Lower lobe of right lung (tissue), 2 donors: ENCODE measurements around the gene CTTN. TPM values are rescaled to one million over a fixed set of nuclear protein-coding genes. Genes with fewer than 3 reads are reported as not detected.
A peak's percentile ranks its signal among the peaks of the same experiment; 100 is the strongest.

Experiments used
- ATAC-seq, 2 donors: fragments of 200-7000 bp; cut with Tn5 transposase; one replicate each; pipeline ENCODE4 v1.9.1; 2020 to 2022; ENCODE audit warnings: mild to moderate bottlenecking in 2 of 2, moderate library complexity in 2 of 2
- DNase-seq: peaks from one replicate; pipeline ENCODE4 v3.0.0-alpha.2; 2020
- H3K27ac ChIP-seq: fragments of 200-600 bp; one replicate; pipeline ENCODE4 v1.8.0; 2022
- H3K27me3 ChIP-seq: fragments of 200-600 bp; one replicate; pipeline ENCODE4 v1.8.0; 2022; ENCODE audit warnings: low read depth
- H3K36me3 ChIP-seq: fragments of 200-600 bp; one replicate; pipeline ENCODE4 v1.8.0; 2022; ENCODE audit warnings: mild to moderate bottlenecking
- H3K4me1 ChIP-seq: fragments of 200-600 bp; one replicate; pipeline ENCODE4 v1.8.0; 2022
- H3K4me3 ChIP-seq: fragments of 200-600 bp; one replicate; pipeline ENCODE4 v1.8.0; 2022; ENCODE audit warnings: mild to moderate bottlenecking
- H3K9me3 ChIP-seq: fragments of 200-600 bp; one replicate; pipeline ENCODE4 v1.8.0; 2022
- intact Hi-C: fragments of 100-400 bp; cut with DNase I; formaldehyde crosslinking; loops from one replicate; pipeline ENCODE4 v1.11.0; 2022
- total RNA-seq: library from RNA; stranded (reverse); fragmentation: NEBNext Ultra II Directional; extraction: Animal tissue kit (Norgen Biotek cat#: 25700); gene quantifications from one replicate; pipeline ENCODE4 v1.2.1, GENCODE V29; 2021
- TF ChIP-seq, protein P1 (sequence below): fragments of 200-600 bp; IDR thresholded peaks from one replicate; pipeline ENCODE4 v1.8.0; 2022; ENCODE audit warnings: antibody characterized with exemption, mild to moderate bottlenecking
- donor health status: DM: no; HTN: yes; CAD: no; lungs with severe emphysema.

CTTN gene
- total RNA-seq, 1 donor from 2014 or later: 145 TPM

DNA sequence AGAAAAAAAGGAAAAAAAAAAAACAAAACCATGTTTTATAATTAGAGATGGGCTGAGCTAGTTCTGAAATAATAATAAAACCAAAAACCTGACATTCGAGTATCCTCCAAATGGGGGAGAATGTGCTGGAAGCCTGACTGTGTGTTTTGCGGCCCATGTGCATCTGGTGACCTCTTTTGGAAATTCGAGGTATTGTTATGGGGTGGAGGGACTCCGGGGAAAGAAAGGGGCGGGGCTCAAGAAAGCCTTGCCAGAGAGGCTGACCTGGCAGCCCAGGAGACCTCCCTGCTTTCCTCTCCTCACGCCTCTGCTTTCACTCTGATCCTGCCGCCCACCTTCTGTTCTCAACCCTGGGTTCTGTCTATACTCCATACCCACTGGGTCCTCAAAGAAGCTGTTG lies 72.9 kb downstream of the CTTN start:
- Histone ChIP-seq H3K27ac (no peak overlapping the region), H3K36me3 (no peaks in the 10 kb centered on the region), H3K9me3 (no peaks in the 10 kb centered on the region), H3K4me1 (no peaks in the 10 kb centered on the region), H3K4me3 (no peak overlapping the region), H3K27me3 (peaks cover 3% of the 10 kb centered on the region)
- no peak for ATAC-seq
- TF ChIP-seq, protein P1, sequence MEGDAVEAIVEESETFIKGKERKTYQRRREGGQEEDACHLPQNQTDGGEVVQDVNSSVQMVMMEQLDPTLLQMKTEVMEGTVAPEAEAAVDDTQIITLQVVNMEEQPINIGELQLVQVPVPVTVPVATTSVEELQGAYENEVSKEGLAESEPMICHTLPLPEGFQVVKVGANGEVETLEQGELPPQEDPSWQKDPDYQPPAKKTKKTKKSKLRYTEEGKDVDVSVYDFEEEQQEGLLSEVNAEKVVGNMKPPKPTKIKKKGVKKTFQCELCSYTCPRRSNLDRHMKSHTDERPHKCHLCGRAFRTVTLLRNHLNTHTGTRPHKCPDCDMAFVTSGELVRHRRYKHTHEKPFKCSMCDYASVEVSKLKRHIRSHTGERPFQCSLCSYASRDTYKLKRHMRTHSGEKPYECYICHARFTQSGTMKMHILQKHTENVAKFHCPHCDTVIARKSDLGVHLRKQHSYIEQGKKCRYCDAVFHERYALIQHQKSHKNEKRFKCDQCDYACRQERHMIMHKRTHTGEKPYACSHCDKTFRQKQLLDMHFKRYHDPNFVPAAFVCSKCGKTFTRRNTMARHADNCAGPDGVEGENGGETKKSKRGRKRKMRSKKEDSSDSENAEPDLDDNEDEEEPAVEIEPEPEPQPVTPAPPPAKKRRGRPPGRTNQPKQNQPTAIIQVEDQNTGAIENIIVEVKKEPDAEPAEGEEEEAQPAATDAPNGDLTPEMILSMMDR: peak; percentile 13
- intact Hi-C loops: no loop called here
- no peak for DNase-seq

DNA sequence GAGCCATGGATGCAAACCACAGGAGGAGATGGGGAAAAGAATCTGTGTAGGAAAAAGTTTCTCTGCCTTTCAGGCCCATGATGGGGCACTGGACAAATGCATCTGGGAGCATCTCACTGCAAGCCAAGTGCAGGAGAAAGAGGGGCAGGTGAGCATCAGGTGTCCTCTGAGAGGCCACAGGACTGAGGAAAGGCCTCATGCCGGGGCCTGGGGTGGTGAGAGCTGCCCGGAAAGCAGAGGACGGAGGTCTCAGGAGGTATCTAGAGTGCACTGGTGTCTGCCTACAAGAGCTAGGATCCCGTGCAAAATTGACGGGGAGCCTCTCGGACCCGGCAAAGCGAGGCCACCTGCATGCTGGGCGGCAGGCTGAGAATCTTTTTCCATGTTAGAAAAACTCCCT lies 73.9 kb downstream of the CTTN start:
- no peaks in the 10 kb centered on the region for H3K9me3 ChIP-seq
- H3K4me1 ChIP-seq: no peaks in the 10 kb centered on the region
- no peak overlapping the region for H3K27ac ChIP-seq
- DNase-seq (no peak), ATAC-seq (no peak)
- intact Hi-C loops: no loop called here
- no peaks in the 10 kb centered on the region for H3K36me3 ChIP-seq
- no peak overlapping the region for H3K4me3 ChIP-seq
- H3K27me3 ChIP-seq: no peaks in the 10 kb centered on the region
- TF ChIP-seq, protein P1: no peak

DNA sequence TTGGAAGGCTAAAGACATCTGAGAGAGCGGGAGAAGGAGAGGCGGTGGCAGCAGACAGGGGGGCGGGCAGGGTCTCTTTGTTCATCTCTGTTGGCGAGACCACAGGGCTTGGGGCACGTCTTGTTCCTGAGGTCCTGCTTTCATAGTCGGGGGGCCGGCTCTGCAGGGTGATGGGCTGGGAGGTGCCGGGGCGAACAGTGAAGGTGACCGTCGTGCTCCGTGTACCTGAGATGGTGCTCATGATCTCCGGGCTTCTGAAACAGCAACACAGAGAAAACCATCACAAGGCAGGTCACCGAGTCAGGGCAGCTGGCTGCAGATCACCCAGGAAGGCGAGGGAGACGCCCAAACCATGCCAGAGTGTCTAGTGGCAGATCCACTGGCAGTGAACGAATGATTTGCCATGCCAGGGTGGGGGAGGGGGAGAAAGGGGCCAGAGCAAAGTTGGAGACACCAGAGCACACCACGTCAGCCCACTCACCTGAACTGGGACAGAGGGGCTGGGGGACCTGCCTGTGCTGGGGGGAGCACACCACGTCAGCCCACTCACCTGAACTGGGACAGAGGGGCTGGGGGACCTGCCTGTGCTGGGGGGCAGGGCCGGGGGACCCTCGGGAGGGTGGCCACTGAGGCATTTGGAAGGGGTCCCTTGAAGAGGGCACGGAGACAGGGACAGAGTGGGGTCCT lies 75.0 kb downstream of the CTTN start:
- no peaks in the 10 kb centered on the region for H3K36me3 ChIP-seq
- H3K9me3 ChIP-seq: no peaks in the 10 kb centered on the region
- no peak overlapping the region for H3K27ac ChIP-seq
- TF ChIP-seq, protein P1: no peak
- DNase-seq (no peak), ATAC-seq (no peak)
- H3K4me1 ChIP-seq: no peaks in the 10 kb centered on the region
- H3K27me3 ChIP-seq: no peaks in the 10 kb centered on the region
- no peak overlapping the region for H3K4me3 ChIP-seq
- intact Hi-C loops: no loop called here

DNA sequence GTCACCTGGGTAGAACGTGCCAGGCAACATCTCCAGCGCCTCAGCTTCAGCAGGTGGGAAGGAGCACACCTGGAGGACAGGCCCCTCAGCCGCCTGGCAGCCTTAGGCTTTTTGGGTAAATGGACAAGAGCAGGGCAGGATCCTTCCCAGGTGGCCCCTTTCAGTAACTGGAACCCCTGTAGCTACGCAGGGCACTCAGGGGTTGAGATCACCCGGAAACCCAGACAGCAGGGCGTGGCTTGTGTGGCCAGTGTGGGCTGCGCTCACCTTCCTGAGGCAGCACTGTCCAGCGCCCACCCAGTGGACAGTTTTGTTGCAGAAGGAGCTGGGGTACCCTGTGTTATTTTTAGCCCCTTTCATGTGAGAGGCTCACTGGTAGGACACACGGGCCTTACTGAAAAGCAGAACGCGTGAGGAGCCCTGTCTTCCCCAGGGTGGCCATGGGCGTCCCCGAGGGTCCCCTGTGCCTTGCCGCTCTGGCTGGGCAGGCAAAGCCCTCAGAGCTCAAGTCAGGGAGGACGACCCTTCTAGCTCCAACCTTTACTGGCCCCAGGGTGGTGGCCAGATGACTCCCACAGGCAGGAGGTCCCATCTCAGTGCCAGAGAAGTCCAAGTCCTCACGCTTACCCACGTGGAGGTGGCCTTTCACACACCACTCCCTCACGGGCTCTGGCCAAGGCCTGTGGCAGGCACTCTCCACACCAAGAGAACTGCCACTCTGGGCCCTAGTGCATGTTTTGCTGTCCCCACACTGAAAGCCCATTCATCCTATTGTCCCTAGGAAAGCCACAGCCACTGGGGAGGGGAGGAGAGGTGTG lies 75.8 kb downstream of the CTTN start:
- ATAC-seq: no peak
- H3K9me3 ChIP-seq: no peaks in the 10 kb centered on the region
- intact Hi-C loops: no loop called here

DNA sequence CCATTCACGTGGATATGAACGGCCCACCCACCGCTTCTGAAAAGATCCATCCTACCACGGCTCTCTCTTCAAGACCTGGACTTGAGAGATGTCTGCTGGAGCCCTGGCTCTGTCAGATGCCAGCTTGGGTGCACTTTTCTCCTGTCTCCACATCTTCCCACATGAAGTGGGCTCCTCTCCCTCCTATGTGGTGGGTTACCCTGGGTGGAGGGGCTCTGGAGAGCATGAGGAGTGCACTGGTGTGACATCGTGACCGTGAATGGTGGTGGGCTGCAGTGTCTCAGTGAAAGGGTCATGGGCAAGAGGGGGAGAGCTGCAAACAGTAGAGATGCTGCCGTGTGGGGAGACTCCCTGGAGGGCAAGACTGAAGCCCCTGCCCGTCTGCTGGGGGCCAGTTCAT lies 76.4 kb downstream of the CTTN start:
- ATAC-seq (no peak), DNase-seq (no peak)
- no peak overlapping the region for H3K4me3 ChIP-seq
- TF ChIP-seq, protein P1: no peak
- no peaks in the 10 kb centered on the region for H3K9me3 ChIP-seq
- H3K27me3 ChIP-seq: no peaks in the 10 kb centered on the region
- no peaks in the 10 kb centered on the region for H3K4me1 ChIP-seq
- H3K27ac ChIP-seq: no peak overlapping the region
- H3K36me3 ChIP-seq: no peaks in the 10 kb centered on the region
- intact Hi-C loops: no loop called here

More for the DNA sequence above, 75.8 kb downstream of the CTTN start:
- Histone ChIP-seq H3K4me1 (no peaks in the 10 kb centered on the region), H3K27me3 (no peaks in the 10 kb centered on the region), H3K4me3 (no peak overlapping the region), H3K27ac (no peak overlapping the region), H3K36me3 (no peaks in the 10 kb centered on the region)
- TF ChIP-seq, protein P1: no peak
- DNase-seq: no peak
